Fibroblast of pulmonary artery (primary cell): ENCODE data around the gene PNRC2.

Source experiments
- DNase-seq: peaks from one replicate; pipeline ENCODE4 v3.0.0-alpha.2; 2010; ENCODE audit warnings: low read depth
- H3K4me3 ChIP-seq: replicated peaks from 2 replicates; pipeline ENCODE4 v1.5.1; 2011; ENCODE audit warnings: low read depth, mild to moderate bottlenecking, control low read depth, low read length, moderate library complexity
- CTCF ChIP-seq: IDR thresholded peaks from 2 replicates; pipeline ENCODE4 v1.5.1; 2011; ENCODE audit warnings: mild to moderate bottlenecking, control low read depth, low read length, inconsistent platforms; ENCODE audit errors: missing control alignments

The PNRC2 gene

GRCh38 chr1:23959461-23960290 lies at the start of gene PNRC2:
PNRC2 (plus strand) TSS chr1:23959828; CDS start chr1:23961458, 1,630 bp downstream.
- DNase-seq, result peak; percentile 96
- peak within 1 kb of the TSS; percentile 89 for H3K4me3 ChIP-seq
- no peak for TF ChIP-seq CTCF

- TF ChIP-seq CTCF, result no peak
- no peak overlapping the region for H3K4me3 ChIP-seq
- no peak for DNase-seq
These were observed 49.5 kb upstream of the PNRC2 start for GRCh38 chr1:23910144-23910543.

- H3K4me3 ChIP-seq, result no peak overlapping the region
- no peak for DNase-seq
- no peak for TF ChIP-seq CTCF
These were observed 48.9 kb upstream of the PNRC2 start for GRCh38 chr1:23910553-23911246.

- no peak overlapping the region for H3K4me3 ChIP-seq
- DNase-seq, result no peak
- no peak for TF ChIP-seq CTCF
These were observed 47.7 kb upstream of the PNRC2 start for GRCh38 chr1:23911921-23912320.

GRCh38 chr1:23913212-23913880 lies 46.3 kb upstream of the PNRC2 start, which contains the start of gene CNR2:
CNR2 (minus strand) TSS chr1:23913362; CDS start chr1:23875617, 37,745 bp downstream.
- DNase-seq, result no peak
- TF ChIP-seq CTCF, result no peak
- H3K4me3 ChIP-seq, result no peak within 1 kb of the TSS

- no peak for TF ChIP-seq CTCF
- no peak for DNase-seq
- no peak overlapping the region for H3K4me3 ChIP-seq
These were observed 44.7 kb upstream of the PNRC2 start for GRCh38 chr1:23914921-23915320.
